Activated CD4-positive, CD25-positive, alpha-beta regulatory T cell (primary cell): Measurements from ENCODE around the gene UGT1A9.

ENCODE experiments used
- DNase-seq, 4 experiments: peaks; one replicate each; lab custom pipeline; 2025; lab: John Stamatoyannopoulos, UW

Gene UGT1A9

DNA sequence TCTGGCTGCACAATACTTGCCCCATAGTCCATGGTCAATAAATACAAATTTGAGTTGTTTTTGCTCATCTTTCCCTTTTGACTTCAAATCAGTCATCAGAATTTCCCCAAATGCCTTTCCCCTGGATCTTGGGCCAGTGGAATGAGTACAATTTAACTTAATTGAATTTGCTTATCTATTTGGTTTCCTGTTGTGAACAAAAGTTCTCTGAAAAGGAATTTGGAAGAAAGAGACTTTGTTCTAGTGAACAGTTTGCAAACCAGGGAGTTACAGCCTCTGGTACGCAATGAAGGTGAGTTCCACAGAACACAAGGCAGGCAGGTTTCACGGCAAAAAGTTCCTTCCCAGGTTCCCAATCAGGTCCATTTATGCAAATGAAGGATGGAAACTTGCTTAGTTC, 87.2 kb downstream of the UGT1A9 start:
- DNase-seq = no peak

DNA sequence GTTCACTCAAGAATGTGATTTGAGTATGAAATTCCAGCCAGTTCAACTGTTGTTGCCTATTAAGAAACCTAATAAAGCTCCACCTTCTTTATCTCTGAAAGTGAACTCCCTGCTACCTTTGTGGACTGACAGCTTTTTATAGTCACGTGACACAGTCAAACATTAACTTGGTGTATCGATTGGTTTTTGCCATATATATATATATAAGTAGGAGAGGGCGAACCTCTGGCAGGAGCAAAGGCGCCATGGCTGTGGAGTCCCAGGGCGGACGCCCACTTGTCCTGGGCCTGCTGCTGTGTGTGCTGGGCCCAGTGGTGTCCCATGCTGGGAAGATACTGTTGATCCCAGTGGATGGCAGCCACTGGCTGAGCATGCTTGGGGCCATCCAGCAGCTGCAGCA, 88.3 kb downstream of the UGT1A9 start, which contains the start of gene UGT1A1:
Gene UGT1A1, plus strand, starts transcription at position 228 of the 400 bp plus-strand sequence. Its CDS starts 18 bp downstream, at position 246.
- DNase-seq = no peak

DNA sequence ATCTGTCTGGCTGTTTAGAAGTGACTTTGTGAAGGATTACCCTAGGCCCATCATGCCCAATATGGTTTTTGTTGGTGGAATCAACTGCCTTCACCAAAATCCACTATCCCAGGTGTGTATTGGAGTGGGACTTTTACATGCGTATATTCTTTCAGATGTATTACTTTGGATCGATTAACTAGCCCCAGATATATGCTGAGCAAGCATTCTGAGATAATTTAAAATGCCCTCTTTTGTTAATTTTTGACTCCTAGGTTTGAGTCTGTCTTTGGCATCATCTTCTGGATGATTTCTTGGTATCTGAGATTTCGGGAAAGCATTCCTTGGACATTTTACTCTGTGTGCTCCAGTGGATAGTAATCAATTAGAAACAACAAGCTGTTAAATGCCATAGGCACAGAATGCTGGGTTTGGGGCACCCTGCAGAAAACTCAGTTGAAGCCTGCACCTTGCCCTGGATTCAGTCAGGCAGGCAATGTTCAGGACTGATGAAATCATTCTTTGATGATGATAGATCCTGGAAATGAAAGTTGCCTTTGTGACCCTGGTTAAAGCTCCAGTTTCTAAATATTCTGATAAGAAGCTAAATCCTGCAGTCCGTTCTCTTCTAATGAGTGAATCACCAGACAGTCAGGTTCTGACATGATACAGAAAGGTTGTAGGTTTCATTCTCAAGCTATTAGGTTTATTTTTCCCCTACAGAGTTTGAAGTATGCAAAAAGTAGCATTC, 89.5 kb downstream of the UGT1A9 start:
- DNase-seq = no peak

DNA sequence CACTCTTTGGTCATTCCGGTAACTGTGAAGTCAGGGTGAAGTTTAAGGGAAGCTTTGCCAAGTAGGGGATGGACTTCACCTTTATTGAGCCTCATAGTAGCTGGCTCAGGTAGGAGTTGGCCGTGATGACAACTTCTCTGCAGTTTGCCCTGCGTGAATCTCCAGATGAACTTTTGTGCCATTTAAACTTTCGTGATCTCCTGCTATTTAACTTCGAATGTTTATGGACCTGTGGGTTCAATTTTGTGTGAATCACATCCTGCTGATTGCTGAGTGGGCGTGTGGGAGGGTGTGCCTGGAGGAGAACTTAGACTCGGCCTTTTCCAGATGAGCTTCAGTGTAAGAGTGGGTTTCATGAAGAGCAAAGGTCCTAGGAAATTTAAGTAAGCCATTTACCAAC, 92.6 kb downstream of the UGT1A9 start:
- no peak for DNase-seq

GRCh38 chr2:233764761-233765160, 93.1 kb downstream of the UGT1A9 start:
- DNase-seq = no peak

- DNase-seq = no peak
These were observed 94.7 kb downstream of the UGT1A9 start for GRCh38 chr2:233766416-233766815.

DNA sequence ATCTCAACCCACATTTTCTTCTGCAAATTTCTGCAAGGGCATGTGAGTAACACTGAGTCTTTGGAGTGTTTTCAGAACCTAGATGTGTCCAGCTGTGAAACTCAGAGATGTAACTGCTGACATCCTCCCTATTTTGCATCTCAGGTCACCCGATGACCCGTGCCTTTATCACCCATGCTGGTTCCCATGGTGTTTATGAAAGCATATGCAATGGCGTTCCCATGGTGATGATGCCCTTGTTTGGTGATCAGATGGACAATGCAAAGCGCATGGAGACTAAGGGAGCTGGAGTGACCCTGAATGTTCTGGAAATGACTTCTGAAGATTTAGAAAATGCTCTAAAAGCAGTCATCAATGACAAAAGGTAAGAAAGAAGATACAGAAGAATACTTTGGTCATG, 96.4 kb downstream of the UGT1A9 start:
- DNase-seq = no peak

DNA sequence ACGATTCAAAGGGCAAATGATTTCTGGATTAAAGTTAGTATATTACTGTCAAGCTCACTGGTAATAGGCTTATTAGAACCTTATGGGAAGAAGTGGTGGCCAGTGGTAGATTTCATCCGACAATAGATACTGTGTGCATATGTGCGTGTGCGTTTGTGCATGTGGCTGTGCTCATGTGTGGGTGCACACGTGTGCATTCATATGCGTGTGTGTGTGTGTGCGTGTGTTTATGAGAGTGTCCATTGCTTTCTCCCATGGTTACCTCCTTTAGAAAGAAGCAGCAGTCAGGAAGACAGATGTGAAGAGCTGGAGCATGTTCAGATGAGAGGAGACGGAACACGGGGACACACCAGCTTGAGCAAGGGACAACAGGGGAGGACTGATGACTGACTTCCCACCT, 97.6 kb downstream of the UGT1A9 start:
- no peak for DNase-seq

DNA sequence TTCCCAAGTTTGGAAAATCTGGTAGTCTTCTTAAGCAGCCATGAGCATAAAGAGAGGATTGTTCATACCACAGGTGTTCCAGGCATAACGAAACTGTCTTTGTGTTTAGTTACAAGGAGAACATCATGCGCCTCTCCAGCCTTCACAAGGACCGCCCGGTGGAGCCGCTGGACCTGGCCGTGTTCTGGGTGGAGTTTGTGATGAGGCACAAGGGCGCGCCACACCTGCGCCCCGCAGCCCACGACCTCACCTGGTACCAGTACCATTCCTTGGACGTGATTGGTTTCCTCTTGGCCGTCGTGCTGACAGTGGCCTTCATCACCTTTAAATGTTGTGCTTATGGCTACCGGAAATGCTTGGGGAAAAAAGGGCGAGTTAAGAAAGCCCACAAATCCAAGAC, 100.5 kb downstream of the UGT1A9 start:
- no peak for DNase-seq

DNA sequence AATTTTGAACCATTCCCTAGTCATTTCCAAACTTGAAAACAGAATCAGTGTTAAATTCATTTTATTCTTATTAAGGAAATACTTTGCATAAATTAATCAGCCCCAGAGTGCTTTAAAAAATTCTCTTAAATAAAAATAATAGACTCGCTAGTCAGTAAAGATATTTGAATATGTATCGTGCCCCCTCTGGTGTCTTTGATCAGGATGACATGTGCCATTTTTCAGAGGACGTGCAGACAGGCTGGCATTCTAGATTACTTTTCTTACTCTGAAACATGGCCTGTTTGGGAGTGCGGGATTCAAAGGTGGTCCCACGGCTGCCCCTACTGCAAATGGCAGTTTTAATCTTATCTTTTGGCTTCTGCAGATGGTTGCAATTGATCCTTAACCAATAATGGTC, 100.9 kb downstream of the UGT1A9 start:
- no peak for DNase-seq

GRCh38 chr2:233773854-233774253, 102.2 kb downstream of the UGT1A9 start:
- no peak for DNase-seq

DNA sequence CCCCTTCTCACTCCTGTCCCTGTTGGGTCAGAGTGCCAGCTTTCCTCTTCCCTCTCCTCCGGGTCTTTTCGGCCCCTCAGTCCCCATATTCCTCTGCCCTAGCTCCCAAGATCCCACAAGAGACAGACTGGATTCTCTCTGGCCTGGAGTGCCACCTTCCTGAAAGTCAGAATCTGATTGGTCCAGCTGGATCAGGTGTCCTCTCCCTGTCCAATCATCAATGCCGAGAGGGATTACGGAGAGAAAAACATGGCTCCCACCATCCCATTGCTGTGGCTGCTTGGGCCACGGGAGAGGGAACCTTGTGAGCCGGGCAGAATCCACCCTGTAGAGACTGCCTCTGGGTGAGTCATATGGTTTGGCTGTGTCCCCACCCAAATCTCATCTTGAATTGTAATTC, 103.7 kb downstream of the UGT1A9 start:
- DNase-seq = no peak

DNA sequence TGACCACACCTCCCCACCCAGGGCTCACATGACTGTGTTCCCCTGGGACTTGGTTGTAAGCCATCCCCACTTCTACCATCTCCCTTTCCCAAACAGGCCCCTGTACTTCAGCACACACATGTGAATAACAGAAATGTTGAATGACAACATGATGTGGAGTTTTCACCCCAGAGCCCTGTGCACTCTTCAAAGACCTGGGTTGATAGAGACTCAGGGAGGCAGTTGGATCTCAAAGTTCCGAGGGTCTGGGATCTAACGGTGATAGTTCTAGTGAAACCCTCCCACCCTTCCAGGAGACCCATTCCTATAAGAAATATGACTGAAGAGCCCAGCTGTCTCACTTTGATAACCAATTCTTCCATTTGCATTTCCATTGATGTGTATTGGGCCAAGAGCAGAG, 106.3 kb downstream of the UGT1A9 start, which contains the start of gene MROH2A:
Gene MROH2A, plus strand, starts transcription at position 301 of the 400 bp plus-strand sequence. CDS start 1,029 bp downstream, outside the sequence.
- no peak for DNase-seq

- no peak for DNase-seq
These were observed 108.0 kb downstream of the UGT1A9 start for GRCh38 chr2:233779722-233780121.

DNA sequence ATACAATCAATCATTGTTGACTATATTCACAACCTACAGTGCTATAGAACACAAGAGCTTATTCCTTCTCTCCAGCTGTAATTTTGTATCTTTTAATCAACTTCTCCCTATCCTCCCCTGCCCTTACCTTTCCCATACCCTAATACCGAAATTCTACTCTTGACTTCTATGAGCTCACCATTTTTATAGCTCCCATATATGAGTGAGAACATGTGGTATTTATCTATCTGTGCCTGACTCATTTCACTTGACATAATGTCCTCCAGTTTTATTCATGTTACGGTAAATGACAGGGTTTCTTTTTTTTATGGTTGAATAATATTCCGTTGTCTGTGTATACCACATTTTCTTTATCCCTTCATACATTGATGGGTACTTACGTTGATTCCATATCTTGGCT, 109.1 kb downstream of the UGT1A9 start:
- DNase-seq = no peak

- no peak for DNase-seq
These were observed 117.9 kb downstream of the UGT1A9 start for GRCh38 chr2:233789554-233789953.

- no peak for DNase-seq
These were observed 119.6 kb downstream of the UGT1A9 start for GRCh38 chr2:233791151-233791882.

- DNase-seq = no peak
These were observed 120.2 kb downstream of the UGT1A9 start for GRCh38 chr2:233791883-233792329.

DNA sequence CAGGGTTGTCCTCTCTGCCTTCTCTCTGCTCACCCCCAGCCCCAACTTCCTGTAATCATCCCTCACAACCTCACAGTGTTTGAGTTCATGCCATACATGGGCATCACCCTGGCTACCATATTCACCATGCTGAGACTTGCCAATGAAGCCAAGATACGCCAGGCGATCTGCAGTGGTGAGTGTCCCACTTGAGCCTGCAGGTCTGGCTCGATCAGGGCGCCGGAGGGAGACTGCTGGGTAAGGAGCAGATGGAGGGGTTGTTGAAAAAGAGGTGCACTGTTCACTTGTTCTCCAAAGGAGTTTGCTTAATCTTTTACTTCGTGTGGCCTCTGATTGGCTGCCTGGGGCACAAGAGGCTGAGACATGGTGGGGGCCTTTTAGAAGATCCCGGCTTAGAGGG, 121.0 kb downstream of the UGT1A9 start:
- DNase-seq = no peak

DNA sequence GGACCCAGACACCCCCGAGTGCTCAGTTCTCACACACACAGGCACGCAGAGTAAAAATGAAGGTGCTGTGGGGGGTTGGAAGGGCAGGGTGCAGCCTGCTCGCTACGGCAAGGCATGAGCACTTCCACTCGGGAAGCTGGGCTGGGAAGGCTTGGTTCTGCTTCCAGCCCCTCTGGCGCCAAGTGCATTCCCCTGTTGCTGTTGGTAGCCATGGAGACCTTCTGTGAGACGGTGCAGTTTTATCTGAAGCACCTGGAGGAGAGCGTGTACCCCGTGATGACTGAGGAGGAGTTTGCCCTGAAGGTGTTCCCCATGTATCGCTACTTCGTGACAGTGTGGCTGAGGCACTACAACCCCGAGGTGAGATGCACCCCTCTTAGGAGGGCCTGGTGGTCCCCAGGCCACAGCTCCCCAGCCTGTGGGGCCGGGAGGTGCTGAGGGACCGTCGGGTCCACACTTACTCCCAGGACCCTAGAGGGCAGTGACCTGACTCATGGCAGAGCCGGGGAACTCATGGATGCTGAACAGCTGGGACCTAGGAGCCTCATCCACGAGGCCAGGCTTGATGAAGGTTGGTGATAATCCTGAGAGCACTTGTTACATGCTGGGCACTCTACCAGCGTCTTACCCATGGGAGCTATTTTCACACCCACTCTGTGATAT, 121.9 kb downstream of the UGT1A9 start:
- no peak for DNase-seq

DNA sequence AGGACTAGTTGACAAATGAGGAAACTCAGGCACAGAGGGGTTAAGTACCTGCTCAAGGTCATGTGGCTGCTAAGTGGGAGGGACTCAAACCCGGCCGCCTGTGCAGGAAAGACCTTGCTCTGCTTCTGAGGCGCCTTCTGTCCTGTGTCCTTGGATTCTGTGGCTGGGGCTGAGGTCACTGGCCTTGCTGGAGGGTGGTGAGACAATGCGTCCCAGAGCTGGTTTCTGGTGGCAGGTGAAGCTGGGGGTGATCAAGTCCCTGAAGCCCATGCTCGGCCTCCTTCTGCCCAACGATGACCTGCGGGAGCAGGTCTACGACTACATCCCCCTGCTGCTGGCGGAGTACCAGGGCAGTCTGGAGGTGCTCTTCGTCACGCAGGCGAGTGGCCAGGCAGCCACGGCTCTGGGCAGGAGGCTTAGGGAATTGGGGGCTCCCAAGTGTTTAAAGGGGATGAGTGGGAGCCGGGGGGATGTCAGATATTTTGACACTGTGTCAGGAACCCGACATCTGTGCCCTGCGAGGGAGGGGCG, 122.5 kb downstream of the UGT1A9 start:
- no peak for DNase-seq

GRCh38 chr2:233795735-233796171, 124.1 kb downstream of the UGT1A9 start:
- no peak for DNase-seq
